Keratinocyte (primary cell): ENCODE measurements around the gene S100A13. TPM values are rescaled to one million over a fixed set of nuclear protein-coding genes. Genes with fewer than 3 reads are reported as not detected.

Source experiments
- DNase-seq: peaks from one replicate; pipeline ENCODE4 v3.0.0-alpha.2; 2011; ENCODE audit warnings: low read depth, missing footprints, low spot score
- FAIRE-seq: peaks from 2 replicates; lab custom pipeline; 2011; peaks lifted over from hg19 to GRCh38; lab: Jason Lieb, UNC
- H2AFZ ChIP-seq: 2 replicates; pipeline ENCODE4 v1.6.0; 2012; ENCODE audit warnings: low read length, control low read depth, inconsistent platforms; ENCODE audit not compliant: control insufficient read depth
- H3K27ac ChIP-seq: 2 replicates; pipeline ENCODE4 v1.5.1; 2011; ENCODE audit warnings: low read length; ENCODE audit not compliant: control insufficient read depth, insufficient read depth
- H3K27me3 ChIP-seq: 3 replicates; pipeline ENCODE4 v1.6.0; 2011; ENCODE audit warnings: low read length; ENCODE audit not compliant: control insufficient read depth, insufficient read depth; ENCODE audit errors: extremely low read depth
- H3K36me3 ChIP-seq, 2 experiments: 2 replicates in 1 of 2; 3 replicates in 1 of 2; pipeline ENCODE4 v1.5.1; 2011; ENCODE audit warnings: low read length in 2 of 2, mild to moderate bottlenecking in 1 of 2; ENCODE audit not compliant: control insufficient read depth in 2 of 2, insufficient read depth in 2 of 2; ENCODE audit errors: extremely low read depth in 1 of 2
- H3K4me1 ChIP-seq: 3 replicates; pipeline ENCODE4 v1.5.1; 2011; ENCODE audit warnings: low read length; ENCODE audit not compliant: control insufficient read depth, insufficient read depth; ENCODE audit errors: extremely low read depth
- H3K4me2 ChIP-seq: 3 replicates; pipeline ENCODE4 v1.6.0; 2011; ENCODE audit warnings: low read depth, low read length; ENCODE audit not compliant: control insufficient read depth, insufficient read depth; ENCODE audit errors: extremely low read depth
- H3K4me3 ChIP-seq, 3 experiments: fragments of 200-600 bp in 1 of 3; sonication (generic) in 1 of 3; 2 replicates in 2 of 3; 3 replicates in 1 of 3; pipeline ENCODE4 v1.5.1; 2011 to 2016; ENCODE audit warnings: low read length in 3 of 3, mild to moderate bottlenecking in 3 of 3, control low read depth in 2 of 3, inconsistent platforms in 1 of 3, low read depth in 1 of 3, mixed read lengths in 1 of 3, mixed run types in 1 of 3, moderate library complexity in 1 of 3; ENCODE audit not compliant: control insufficient read depth in 2 of 3, insufficient read depth in 2 of 3; ENCODE audit errors: extremely low read depth in 1 of 3
- H3K79me2 ChIP-seq: 2 replicates; pipeline ENCODE4 v1.6.0; 2012; ENCODE audit warnings: low read length; ENCODE audit not compliant: control insufficient read depth, insufficient read depth
- H3K9ac ChIP-seq: 3 replicates; pipeline ENCODE4 v1.6.0; 2011; ENCODE audit warnings: low read length; ENCODE audit not compliant: control insufficient read depth, insufficient read depth; ENCODE audit errors: extremely low read depth
- H3K9me1 ChIP-seq: 3 replicates; pipeline ENCODE4 v1.6.0; 2011; ENCODE audit warnings: low read length; ENCODE audit not compliant: control insufficient read depth, insufficient read depth; ENCODE audit errors: extremely low read depth
- H3K9me3 ChIP-seq: 2 replicates; pipeline ENCODE4 v1.5.1; 2012; ENCODE audit warnings: low read depth, low read length; ENCODE audit not compliant: control insufficient read depth
- H4K20me1 ChIP-seq: 3 replicates; pipeline ENCODE4 v1.6.0; 2011; ENCODE audit warnings: low read length; ENCODE audit not compliant: control insufficient read depth, insufficient read depth; ENCODE audit errors: extremely low read depth
- CTCF ChIP-seq, 3 experiments: IDR thresholded peaks in 1 of 3; conservative IDR thresholded peaks in 1 of 3; optimal IDR thresholded peaks in 1 of 3; 2 replicates in 2 of 3; 3 replicates in 1 of 3; pipeline versions ENCODE3 to v1.5.1; 2011; ENCODE audit warnings: low read length in 3 of 3, mild to moderate bottlenecking in 3 of 3, moderate library complexity in 2 of 3, control low read depth in 1 of 3, inconsistent platforms in 1 of 3; ENCODE audit not compliant: insufficient read depth in 2 of 3; ENCODE audit errors: extremely low read depth in 1 of 3
- EZH2 ChIP-seq: IDR thresholded peaks from one replicate; pipeline ENCODE4 v1.6.1; 2012; ENCODE audit warnings: inconsistent platforms, mild to moderate bottlenecking, low read length, moderate library complexity
- dilution Hi-C: fragments of 300-500 bp; cut with MboI; formaldehyde crosslinking; loops from one replicate; pipeline ENCODE4 v1.7.0; 2020; ENCODE audit warnings: low sequenced_read_pairs; ENCODE audit not compliant: extremely low pct_ligation_motif_present
- polyA plus RNA-seq, 5 experiments: library from polyadenylated mRNA; depleted of rRNA in 3 of 5; stranded (reverse) in 3 of 5; stranded (forward) in 1 of 5; unstranded in 1 of 5; fragments of >200 nt; gene quantifications; 1 replicate in 1 of 5; 2 replicates in 3 of 5; 3 replicates in 1 of 5; pipeline versions ENCODE4 v1.2.1 to v1.2.3, GENCODE V29; 2011 to 2012; ENCODE audit warnings: missing spikeins in 2 of 5, low read depth in 1 of 5, low replicate concordance in 1 of 5

The S100A13 gene
- polyA plus RNA-seq, 1 donor (not counting 4 experiments of a cell fraction or from before 2014, with no cell fraction given), result 215 TPM

GRCh38 chr1:153626477-153626903 is 815 bp downstream of the S100A13 start:
- Histone ChIP-seq H3K4me3 (peak overlapping the region; percentile 56 to 92 (median 87)), H2AFZ (peak overlapping the region; percentile 79), H3K36me3 (peaks cover 11 to 15% of the 10 kb centered on the region in 2 experiments), H3K79me2 (peaks cover 17% of the 10 kb centered on the region), H4K20me1 (no peaks in the 10 kb centered on the region), H3K9ac (peak overlapping the region; percentile 98), H3K27ac (peak overlapping the region; percentile 94), H3K4me2 (peak overlapping the region; percentile 100), H3K27me3 (no peaks in the 10 kb centered on the region), H3K9me3 (no peaks in the 10 kb centered on the region), H3K4me1 (peaks cover 19% of the 10 kb centered on the region), H3K9me1 (peaks cover 6% of the 10 kb centered on the region)
- no peak for DNase-seq
- dilution Hi-C loops, result no loop called here
- TF ChIP-seq EZH2 (no peak), CTCF (optimal IDR thresholded peaks at IDR 0.05 in 1 of 3, IDR thresholded peaks at IDR 0.05 in 1 of 3, conservative IDR thresholded peaks at IDR 0.05 in 1 of 3; ENCODE audit: extremely low read depth in 1 of 3, insufficient read depth in 2 of 3, low read length in 3 of 3) (no peak)
- no peak for FAIRE-seq

GRCh38 chr1:153624965-153625611 is 2.2 kb downstream of the S100A13 start:
- no peaks in the 10 kb centered on the region for H3K9me3 ChIP-seq
- no peak for DNase-seq
- no peaks in the 10 kb centered on the region for H3K27me3 ChIP-seq
- no peaks in the 10 kb centered on the region for H4K20me1 ChIP-seq
- no peak overlapping the region for H3K27ac ChIP-seq
- H2AFZ ChIP-seq, result no peak overlapping the region
- H3K4me2 ChIP-seq, result no peak overlapping the region
- peaks cover 17% of the 10 kb centered on the region for H3K79me2 ChIP-seq
- no peak overlapping the region for H3K9ac ChIP-seq
- H3K4me3 ChIP-seq, result no peak overlapping the region
- H3K9me1 ChIP-seq, result peaks cover 6% of the 10 kb centered on the region
- peaks cover 19% of the 10 kb centered on the region for H3K4me1 ChIP-seq
- dilution Hi-C loops, result no loop called here
- H3K36me3 ChIP-seq, result peaks cover 11 to 22% of the 10 kb centered on the region in 2 experiments
- no peak for FAIRE-seq
- no peak for TF ChIP-seq EZH2
- TF ChIP-seq CTCF (optimal IDR thresholded peaks at IDR 0.05 in 1 of 3, IDR thresholded peaks at IDR 0.05 in 1 of 3, conservative IDR thresholded peaks at IDR 0.05 in 1 of 3; ENCODE audit: extremely low read depth in 1 of 3, insufficient read depth in 2 of 3, low read length in 3 of 3), result no peak
